ENCODE measurements around the gene NET1.

Gene NET1

GRCh38 chr10:5502571-5503476 is 90.5 kb downstream of the NET1 start:
- no peak for DNase-seq

GRCh38 chr10:5503477-5503835 is 91.1 kb downstream of the NET1 start:
- DNase-seq: peak; percentile 90

GRCh38 chr10:5504146-5505072 is 92.1 kb downstream of the NET1 start:
- DNase-seq: peak; percentile 68

- DNase-seq: no peak
These were observed 93.9 kb downstream of the NET1 start for GRCh38 chr10:5506246-5506645.

GRCh38 chr10:5506751-5507648 is 94.6 kb downstream of the NET1 start:
- DNase-seq: no peak

GRCh38 chr10:5507649-5508131 is 95.3 kb downstream of the NET1 start:
- DNase-seq: no peak

GRCh38 chr10:5508161-5508604 is 95.8 kb downstream of the NET1 start:
- no peak for DNase-seq

All from NCI-H510A treated with DMSO at 0.1 percent for 48 hours (cell line).